GM21515 (cell line): ENCODE data around the gene TMEM51.

Source experiments
- ATAC-seq: cut with Tn5 transposase; IDR thresholded peaks from one replicate; pipeline ENCODE4 v1.9.1; 2021; ENCODE audit not compliant: unreplicated experiment

TMEM51 gene

DNA sequence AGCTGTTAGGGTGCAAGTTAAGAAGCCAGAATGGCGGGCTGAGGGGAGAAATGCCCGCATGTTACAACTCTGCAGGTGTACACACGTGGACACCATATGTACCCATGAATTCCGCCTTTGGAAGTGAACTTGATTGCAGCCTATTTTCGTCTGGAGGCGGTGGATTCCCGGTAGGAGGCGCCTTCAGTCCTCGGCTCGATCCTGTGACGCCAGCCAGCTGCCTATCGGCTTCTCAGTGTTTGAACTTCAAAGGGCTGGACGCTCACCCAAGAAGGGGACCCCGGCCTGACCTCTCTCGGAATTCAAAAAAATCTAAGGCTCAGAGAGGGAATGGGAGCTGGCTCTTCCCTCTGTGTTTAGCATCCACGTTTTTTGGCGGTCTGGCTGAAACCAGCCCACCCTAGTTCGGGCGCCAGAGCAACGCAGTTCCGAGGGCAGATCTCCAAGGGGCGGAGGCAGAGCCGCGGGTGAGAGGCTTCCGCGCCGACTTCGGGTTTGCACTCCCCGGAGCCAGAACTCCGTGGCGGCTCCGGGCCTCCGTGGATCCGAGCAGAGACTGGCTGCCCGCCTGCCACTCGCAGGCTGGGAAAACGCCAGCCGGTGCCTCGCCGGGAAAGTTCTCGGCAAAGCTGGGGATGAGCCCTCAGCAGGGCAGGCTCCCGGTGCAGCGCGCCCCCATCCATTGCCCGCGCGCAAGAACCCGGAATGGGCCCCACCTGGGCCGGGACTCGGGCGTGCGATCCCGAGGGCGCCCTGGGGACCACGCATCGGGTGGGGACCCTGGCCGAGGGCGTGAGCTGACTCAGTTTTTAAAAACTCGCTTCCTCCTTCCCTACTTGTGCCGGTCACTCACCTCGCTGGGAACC, 996 bp upstream of the TMEM51 start:
- no peak for ATAC-seq

DNA sequence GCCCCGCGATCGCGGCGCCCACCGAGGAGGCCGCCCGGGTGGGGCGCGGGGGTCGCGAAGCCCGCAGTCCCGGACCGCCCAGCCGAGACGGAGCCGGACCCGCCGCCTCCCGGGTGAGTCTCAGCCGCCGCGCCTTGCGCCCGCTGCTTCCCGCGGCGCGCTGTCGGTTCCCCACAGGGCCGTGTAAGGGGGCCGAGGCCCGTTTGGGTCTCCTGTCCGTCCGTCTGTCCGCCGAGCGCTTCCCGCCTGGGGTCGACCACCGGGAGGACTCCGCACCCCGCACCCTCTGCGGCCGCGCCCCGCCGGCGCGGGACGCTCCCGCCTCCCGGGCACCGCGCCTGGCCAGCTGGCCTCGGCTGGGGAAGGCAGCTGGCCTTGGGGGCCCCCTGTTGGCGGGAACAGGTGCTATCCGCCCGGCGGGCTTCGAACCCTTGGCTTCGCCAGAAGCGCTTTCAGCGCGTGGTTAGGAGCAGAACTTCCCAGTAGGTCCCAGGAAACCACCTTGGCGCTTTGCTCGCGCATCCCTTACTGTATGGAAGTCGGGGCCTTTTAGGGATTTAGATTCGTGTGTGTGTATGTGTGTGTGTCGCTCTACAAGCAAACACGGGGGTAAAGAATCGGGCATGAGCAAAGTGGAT, 414 bp downstream of the TMEM51 start:
- ATAC-seq, result no peak

DNA sequence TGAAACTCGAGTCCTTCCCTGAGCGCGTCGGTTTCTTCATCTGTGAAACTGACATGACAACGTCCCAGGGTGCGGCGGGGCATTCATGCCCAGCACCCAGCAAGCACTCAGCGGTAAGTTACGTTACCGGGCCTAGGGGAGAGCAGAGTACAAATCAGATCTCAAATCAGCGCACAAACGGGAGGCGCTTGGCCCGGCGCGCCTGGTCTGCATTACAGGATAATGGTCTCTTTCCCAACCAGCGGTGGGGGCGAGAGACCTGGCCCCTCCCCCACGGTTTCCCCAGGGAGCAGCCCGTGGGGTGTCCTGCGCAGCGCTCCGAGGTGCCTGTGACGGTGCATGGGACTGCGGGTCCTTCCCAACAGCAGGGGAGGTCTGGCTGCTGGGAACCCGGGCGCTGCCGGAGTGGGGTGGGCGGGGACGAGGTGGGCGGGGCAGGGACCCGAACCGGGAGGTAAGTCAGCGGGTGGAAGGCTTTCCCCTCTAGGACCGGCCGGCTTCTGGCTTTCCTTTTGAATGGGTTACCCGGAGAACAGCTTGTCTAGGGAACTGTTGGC, 1.0 kb downstream of the TMEM51 start:
- no peak for ATAC-seq

DNA sequence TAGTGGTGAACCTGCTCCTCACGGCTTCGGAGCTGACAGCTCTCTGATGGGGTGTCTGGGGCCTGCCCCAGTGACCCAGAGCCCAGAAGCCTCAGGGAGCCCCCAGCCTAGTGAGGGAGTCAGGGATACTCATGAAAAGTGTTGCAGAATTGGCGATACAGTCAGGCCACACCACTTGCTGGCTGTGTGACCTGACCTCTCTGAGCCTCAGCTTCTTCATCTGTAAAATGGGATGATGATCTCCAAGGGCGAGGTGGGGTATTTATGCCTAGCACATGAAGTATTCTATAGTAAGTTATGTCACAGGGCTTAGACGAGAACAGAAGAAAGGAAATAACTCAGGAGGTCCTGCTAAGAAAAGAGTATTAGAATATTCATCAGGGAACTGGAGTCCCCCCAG, 1.6 kb downstream of the TMEM51 start:
- ATAC-seq, result no peak

DNA sequence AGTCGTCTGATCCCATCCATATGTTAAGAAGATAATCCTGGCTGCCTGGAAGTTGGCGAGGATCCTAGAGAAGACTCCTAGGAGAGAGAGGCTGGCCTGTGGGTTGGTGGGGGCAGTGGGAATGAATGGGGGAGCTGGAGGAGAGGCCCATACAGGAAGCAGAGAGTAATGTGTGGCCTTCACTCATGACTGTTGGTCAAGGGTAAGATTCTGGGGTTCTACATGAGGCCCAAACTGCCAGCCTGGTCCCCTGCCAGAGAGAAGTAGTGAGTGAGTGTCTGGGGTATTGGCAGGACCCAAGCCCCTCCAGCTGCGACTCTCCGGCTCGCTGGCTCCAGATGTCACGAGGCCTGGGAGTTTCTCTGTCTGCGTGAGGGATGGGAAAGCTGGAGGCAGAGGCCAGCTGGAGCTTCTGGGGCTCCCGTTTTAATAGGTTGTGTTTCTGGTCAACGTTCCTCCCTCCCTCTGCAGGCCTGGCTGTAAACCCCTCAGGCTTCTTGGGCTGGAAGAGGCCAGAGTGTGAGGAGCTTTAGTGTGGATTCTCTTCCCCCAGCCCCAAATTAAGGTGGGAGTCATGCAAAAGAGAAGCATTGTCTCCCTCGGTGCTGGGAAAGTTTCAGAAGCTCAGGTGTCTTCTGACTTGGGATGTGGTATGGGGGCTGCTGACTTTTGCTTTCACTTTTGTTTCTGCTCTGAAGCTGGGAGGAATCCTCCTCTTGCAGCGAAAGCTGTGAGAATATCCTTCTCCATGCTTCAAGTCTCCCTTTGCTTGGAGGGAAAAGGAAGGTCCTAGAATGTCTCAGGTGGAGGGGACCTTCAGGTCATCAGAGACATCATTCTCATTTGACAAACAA, 2.6 kb downstream of the TMEM51 start:
- ATAC-seq, result no peak

DNA sequence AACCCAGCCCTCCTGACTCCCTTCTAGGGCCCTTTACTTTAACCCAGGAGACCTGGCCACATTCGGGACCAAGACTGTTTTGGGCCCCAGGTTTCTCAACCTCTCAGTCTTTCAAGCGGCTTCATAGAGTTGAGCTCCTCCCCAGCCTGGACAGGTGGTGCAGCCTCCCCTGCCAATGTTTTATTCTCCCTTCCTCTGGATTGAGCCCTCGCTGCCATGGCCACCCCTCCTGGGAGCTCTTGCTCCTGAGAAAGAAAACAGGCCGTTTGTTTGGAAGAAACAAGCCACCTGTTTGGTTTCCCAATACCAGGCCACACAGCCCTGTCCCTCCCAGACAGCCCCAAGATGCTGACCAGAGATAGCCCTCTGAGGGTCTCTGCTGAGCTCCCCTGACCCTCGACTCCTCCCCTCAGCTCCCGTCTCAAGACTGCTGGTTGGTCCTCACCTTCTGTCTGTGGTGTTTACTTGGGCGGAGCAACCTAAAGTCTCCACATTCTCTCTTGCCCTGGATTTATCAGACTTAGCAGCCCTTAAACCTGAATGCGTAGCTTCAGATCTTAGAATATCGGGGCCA, 3.3 kb downstream of the TMEM51 start:
- ATAC-seq, result no peak

DNA sequence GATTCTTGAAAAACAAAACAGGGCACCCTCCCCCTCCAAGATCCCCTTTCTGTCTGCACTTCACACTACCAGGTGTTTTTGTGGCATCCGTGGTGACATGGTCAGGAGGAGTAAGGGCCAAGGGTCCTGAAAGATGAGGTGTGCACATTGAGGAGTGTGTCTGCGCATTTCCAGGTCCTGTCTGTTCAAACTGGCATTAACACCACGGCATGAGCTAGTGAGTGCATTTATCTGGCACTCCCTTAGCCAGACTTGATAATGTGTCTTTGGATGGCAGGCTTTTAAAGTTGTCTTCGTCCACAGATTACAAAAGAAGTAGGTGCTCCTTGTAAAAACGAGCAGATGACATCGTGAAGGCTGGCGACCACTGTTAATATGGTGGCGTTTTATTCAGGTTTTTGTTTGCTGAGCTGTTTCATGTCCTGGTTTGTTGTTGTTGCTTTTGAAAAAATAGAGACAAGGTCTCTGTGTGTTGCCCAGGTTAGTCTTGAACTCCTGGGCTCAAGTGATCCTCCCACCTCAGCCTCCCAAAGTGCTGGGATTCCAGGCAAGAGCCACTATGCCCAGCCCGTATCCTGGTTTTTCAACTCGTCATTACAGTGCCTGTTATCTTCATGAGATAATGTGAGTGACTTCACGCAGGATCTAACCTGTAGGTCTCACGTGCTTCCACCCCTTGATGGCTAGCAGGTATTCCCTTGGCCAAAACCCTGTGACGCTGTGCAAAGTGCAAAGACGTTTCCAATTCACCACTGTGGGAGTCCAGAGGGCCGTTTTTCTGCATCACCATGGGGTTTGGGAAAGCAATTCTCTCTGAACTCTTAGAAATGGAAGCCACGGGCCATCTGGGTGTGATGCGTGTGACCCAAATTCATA, 4.2 kb downstream of the TMEM51 start:
- ATAC-seq, result no peak

DNA sequence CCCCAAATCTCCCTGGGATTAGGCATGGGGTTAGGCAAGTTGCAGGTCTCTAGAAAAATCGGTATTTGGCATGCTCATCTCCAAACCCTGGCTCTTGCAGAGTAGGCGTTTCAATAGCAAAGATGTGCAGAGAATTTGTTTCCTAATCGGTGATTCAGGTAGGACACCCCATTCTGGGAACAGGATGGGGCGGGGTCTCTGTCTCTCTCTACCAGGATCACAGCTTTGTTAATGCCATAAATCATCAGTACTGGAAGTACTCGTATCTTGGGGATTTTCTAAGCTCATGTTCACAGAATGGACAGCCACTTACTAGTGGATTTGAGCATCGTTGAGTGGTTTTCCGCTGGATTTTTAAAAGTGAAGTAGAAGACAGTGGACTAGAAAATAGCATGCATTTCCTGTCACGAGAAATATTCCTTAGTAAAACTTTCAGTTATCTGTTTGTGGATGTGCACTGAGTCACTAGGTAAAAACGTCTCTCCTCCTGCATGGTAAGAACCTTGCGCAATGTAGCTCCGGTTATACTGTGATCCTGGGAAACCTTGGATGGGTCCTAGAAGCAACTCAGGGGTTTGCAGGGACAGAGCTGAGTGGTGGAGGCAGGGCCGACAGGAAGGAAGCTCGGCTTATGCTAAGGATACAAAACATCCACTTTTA, 5.1 kb downstream of the TMEM51 start:
- ATAC-seq, result no peak

DNA sequence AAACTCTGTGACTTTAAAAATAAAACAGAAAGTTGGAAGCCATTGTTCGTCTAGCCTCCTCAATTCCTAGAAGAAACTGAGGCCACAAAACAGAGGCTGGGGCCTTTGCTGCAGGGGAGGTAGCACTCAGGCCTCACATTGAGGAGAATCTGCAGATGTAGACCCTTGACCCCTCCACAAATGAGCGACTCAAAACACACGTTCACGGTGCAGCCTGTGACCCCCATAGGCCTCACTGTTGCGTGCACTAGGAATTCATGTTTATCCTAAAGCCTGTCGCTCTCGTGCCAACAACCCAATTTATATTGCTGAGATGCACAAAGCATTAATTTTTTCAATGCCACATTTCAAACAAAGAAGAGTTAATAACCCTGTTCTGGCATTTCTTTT, 5.6 kb downstream of the TMEM51 start:
- ATAC-seq, result no peak

DNA sequence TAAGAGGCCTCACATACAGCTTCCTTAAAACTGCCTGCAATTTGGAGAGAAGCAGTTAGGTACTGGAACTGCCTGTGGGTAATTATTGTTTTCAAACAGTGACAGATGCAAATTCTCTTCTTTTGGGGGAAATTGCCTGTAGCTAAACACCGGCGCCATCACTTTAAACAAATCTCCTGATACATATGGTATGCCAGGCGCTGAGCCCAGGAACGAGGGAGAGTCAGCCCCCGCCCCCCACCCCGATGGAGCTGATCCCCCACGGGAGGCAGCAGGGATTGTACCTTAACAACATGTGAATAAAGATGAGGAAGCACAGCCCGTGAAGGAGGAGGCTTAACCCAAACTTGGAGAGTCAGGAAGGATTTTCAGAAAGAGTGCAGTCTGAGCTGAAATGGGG, 7.1 kb downstream of the TMEM51 start:
- ATAC-seq, result no peak

DNA sequence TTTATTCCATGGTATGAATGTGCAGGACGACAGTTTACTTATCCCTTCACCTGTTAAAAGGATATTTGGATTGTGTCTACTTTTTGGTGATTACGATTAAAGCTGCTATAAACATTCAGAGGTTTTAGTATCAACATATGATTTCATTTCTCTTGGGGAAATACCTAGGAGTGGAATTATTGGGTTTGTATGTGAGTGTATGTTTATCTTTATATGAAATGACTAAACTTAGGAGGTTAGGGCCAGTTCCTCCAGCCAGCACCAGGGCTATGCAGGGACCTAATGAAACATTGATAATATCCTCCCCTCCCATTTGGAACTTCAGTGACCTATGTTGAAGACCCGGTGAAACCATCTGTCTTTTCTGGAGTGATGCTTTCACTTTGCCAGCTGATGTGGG, 13.8 kb downstream of the TMEM51 start:
- ATAC-seq, result no peak

DNA sequence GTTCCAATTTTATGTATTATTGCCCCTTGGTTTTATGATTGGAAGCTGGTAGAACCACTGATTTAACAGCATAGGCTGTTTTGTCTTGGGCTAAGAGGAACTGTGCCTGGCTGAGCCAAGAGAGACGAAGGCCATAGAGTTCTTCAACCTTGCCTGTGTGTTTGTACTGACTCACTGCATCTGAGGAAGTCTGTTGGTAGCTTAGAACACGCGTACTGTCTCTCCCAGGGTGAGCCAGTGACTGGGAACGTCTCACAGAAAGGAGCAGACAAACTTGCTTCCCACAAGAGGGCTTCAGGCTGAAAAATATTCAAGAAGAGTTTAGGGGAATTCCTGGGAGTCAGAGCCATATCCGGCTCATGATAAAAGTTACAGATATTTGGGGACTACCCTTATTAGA, 14.9 kb downstream of the TMEM51 start:
- no peak for ATAC-seq

DNA sequence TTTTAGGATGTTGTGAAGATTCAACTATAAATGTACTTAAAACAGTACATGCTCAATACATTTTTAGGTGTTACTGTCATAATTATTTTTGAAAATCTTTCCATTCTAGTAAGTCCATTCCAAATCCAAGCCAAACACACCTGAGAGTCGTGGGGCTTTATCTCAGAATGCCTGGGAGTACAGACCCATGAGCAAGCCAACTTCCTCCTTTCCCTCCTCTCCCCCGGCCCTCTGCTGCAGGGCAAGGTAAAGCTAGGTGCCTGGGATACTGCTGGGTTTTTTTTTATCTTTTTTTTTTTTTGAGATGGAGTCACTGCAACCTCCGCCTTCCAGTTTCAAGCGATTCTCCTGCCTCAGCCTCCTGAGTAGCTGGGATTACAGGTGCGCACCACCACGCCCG, 16.5 kb downstream of the TMEM51 start:
- ATAC-seq, result no peak

DNA sequence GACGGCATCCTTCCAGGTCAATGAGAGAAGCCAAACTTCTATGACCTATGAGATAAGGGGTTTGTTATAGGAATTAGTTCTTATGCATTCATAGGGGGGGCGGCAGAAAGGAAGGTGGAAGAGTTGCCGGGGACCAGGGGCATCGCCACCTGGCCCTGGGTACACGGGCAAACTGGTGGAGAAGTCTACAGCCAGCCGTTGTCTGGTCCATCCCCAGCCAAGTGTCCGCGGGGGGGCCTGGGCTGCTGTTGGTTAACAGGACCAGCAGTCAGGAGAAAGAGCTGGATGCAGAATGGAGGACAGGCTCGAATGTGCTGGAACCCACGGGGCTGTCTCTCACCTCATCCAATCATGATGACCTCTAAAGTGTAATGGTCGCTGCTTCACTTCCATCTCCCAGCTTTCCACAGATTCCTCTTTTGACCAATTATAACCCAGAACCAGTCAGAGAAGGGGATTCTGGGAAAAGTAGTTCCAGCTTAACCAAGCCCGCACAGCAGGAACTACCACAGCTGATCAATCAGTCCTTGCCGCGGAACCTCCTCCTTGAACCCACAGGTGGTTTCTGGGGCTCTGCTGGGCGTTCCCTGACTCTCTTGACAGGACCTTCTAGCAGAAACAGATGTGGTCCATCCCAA, 17.8 kb downstream of the TMEM51 start:
- no peak for ATAC-seq

DNA sequence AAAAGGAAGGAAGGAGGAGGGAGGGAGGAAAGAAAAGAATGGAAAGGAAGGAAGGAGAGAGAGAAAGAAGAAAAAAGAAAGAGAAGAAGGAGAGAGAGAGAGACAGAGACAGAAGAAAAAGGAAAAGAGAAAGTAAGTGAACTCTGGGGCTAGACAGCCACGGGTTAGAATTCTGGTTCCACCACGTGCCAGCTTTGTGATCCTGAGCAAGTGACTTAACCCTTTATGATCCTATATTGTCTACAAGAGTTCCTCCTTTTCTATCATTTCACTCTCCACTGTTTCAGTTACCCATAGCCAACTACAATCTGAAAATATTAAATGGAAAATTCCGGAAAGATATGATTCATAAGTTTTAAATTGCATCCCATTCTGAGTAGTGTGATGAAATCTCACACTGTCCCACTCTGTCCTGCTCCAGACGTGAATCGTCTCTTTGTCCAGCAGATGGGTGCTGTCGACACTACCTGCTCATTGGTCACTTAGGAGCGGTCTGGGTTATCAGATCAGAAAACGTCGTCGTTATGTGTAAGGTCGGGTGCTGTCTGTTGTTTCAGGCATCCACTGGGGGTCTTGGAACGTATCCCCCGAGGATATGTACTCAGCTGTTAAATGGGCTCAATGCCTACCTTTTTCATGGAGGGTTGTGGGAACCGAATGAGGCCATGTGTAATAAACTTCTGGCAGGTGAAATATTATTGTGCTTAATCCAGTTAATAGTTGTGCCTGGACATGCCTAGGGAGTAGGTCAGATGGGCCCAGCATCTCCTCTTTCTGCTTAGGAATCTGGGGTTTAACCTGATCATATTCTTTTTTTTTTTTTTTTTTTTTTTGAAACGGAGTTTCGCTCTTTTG, 19.1 kb downstream of the TMEM51 start:
- no peak for ATAC-seq

DNA sequence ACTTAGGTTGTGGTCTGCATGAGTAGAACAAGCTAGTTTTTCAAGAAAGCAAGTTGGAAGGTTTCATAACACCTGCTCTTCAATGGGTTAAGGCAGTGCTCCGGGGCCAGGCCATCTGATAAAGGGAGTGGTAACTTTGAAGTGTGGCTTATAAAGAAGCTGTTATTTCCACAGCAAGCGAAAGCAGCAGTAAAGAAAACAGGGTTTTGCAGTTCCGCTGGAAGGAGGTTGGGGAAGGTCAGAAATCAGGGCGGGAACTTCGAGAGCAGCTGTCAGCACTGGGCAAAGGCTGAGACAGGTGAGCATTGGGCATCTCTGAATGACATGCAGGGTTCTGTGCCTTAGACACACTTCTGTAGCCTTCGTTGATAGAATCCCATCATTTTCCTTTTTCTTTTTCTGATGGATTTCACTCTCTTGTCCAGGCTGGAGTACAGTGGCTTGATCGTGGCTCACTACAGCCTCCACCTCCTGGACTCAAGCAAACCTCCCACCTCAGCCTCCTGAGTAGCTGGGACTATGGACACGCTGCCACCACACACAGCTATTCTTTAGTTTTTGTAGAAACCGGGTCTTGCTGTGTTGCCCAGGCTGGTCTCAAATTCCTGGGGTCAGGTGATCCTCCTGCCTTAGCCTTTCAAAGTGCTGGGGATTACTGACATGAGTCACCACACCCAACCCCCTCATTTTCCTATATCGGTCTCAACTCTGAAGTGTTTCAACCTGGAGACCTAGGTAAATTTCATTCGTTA, 20.5 kb downstream of the TMEM51 start:
- no peak for ATAC-seq

DNA sequence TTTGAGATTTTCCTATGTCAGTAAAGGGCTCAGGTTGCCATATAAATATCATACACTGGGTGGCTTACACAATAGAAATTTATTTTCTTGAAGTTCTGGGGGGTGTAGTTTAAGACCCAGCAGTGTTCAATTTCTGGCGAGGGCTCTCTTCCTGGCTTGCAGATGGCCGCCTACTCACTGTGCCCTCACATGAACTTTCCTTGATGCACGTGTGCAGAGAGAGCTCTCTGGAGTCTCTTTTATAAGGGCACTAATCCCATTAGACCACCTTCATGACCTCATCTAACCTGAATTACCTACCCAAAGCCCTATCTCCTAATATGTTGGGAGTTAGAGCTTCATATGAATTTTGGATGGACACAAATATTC, 21.1 kb downstream of the TMEM51 start:
- no peak for ATAC-seq
